H9 (cell line): ENCODE data around the gene KRT80. TPM values are rescaled to one million over a fixed set of nuclear protein-coding genes. Genes with fewer than 3 reads are reported as not detected.

Experiments used
- DNase-seq: peaks from one replicate; pipeline ENCODE4 v3.0.0-alpha.2; 2017
- H2AFZ ChIP-seq: one replicate; pipeline ENCODE4 v1.6.1; 2013; ENCODE audit warnings: mild to moderate bottlenecking, low read length, control low read depth, moderate library complexity
- H2AK5ac ChIP-seq: 2 replicates; pipeline ENCODE4 v1.6.1; 2013; ENCODE audit warnings: low read length, control low read depth, mixed read lengths; ENCODE audit not compliant: insufficient read length
- H2BK120ac ChIP-seq: one replicate; pipeline ENCODE4 v1.6.1; 2013; ENCODE audit warnings: low read depth, mild to moderate bottlenecking, low read length, control low read depth, inconsistent platforms; ENCODE audit not compliant: poor library complexity, severe bottlenecking
- H2BK12ac ChIP-seq: 2 replicates; pipeline ENCODE4 v1.6.1; 2013; ENCODE audit warnings: low read length, control low read depth, mixed read lengths, low read depth; ENCODE audit not compliant: insufficient read length
- H2BK15ac ChIP-seq: 2 replicates; pipeline ENCODE4 v1.6.1; 2013; ENCODE audit warnings: low read depth, low read length, control low read depth
- H2BK20ac ChIP-seq: one replicate; pipeline ENCODE4 v1.6.1; 2013; ENCODE audit warnings: low read depth, mild to moderate bottlenecking, low read length, control low read depth, inconsistent platforms; ENCODE audit not compliant: poor library complexity, severe bottlenecking
- H2BK5ac ChIP-seq: 2 replicates; pipeline ENCODE4 v1.6.1; 2013; ENCODE audit warnings: low read length, control low read depth, mixed read lengths; ENCODE audit not compliant: insufficient read length
- H3K14ac ChIP-seq: 2 replicates; pipeline ENCODE4 v1.6.1; 2013; ENCODE audit warnings: low read length, control low read depth; ENCODE audit not compliant: insufficient read depth
- H3K18ac ChIP-seq: 2 replicates; pipeline ENCODE4 v1.6.1; 2013; ENCODE audit warnings: low read depth, mild to moderate bottlenecking, mixed read lengths, low read length, control low read depth; ENCODE audit not compliant: insufficient read length
- H3K23ac ChIP-seq: 2 replicates; pipeline ENCODE4 v1.6.1; 2013; ENCODE audit warnings: low read length, control low read depth, mixed read lengths, low read depth; ENCODE audit not compliant: insufficient read length
- H3K23me2 ChIP-seq: 2 replicates; pipeline ENCODE4 v1.6.1; 2013; ENCODE audit warnings: low read depth, mild to moderate bottlenecking, mixed read lengths, low read length, control low read depth; ENCODE audit not compliant: insufficient read length, poor library complexity, severe bottlenecking
- H3K27ac ChIP-seq: 2 replicates; pipeline ENCODE4 v1.5.1; 2013; ENCODE audit warnings: low read length, control low read depth, mixed read lengths, low read depth; ENCODE audit not compliant: insufficient read length
- H3K27me3 ChIP-seq: 2 replicates; pipeline ENCODE4 v1.6.1; 2013; ENCODE audit warnings: low read length, control low read depth, inconsistent platforms; ENCODE audit not compliant: insufficient read depth
- H3K4ac ChIP-seq: 2 replicates; pipeline ENCODE4 v1.6.1; 2013; ENCODE audit warnings: low read depth, mild to moderate bottlenecking, control low read depth, inconsistent platforms, low read length, moderate library complexity
- H3K4me1 ChIP-seq: 2 replicates; pipeline ENCODE4 v1.6.1; 2013; ENCODE audit warnings: low read length, control low read depth, inconsistent platforms; ENCODE audit not compliant: insufficient read depth
- H3K4me2 ChIP-seq: 2 replicates; pipeline ENCODE4 v1.6.1; 2013; ENCODE audit warnings: low read length, control low read depth, mixed read lengths; ENCODE audit not compliant: insufficient read length, insufficient read depth
- H3K56ac ChIP-seq: 2 replicates; pipeline ENCODE4 v1.6.1; 2013; ENCODE audit warnings: low read depth, mild to moderate bottlenecking, mixed read lengths, low read length, control low read depth; ENCODE audit not compliant: insufficient read length
- H3K79me1 ChIP-seq: 2 replicates; pipeline ENCODE4 v1.6.1; 2013; ENCODE audit warnings: low read depth, mild to moderate bottlenecking, moderate library complexity, low read length, control low read depth, inconsistent platforms; ENCODE audit not compliant: insufficient read depth, poor library complexity, severe bottlenecking
- H3K79me2 ChIP-seq: 2 replicates; pipeline ENCODE4 v1.6.1; 2013; ENCODE audit warnings: low read length, control low read depth, inconsistent platforms; ENCODE audit not compliant: insufficient read depth
- H3K9ac ChIP-seq: 2 replicates; pipeline ENCODE4 v1.6.1; 2013; ENCODE audit warnings: low read length, control low read depth, mixed read lengths; ENCODE audit not compliant: insufficient read length; ENCODE audit errors: extremely low read depth
- H3K9me3 ChIP-seq: one replicate; pipeline ENCODE4 v1.6.1; 2013; ENCODE audit warnings: low read depth, low read length, inconsistent platforms; ENCODE audit not compliant: control insufficient read depth
- H3T11ph ChIP-seq: one replicate; pipeline ENCODE4 v1.6.1; 2013; ENCODE audit warnings: mild to moderate bottlenecking, low read length, control low read depth, inconsistent platforms
- H4K20me1 ChIP-seq: one replicate; pipeline ENCODE4 v1.6.1; 2013; ENCODE audit not compliant: control insufficient read depth, insufficient read length, insufficient read depth
- H4K5ac ChIP-seq: 2 replicates; pipeline ENCODE4 v1.6.1; 2013; ENCODE audit warnings: low read depth, mild to moderate bottlenecking, mixed read lengths, low read length, control low read depth; ENCODE audit not compliant: insufficient read length
- H4K8ac ChIP-seq: replicated peaks from 2 replicates; pipeline ENCODE4 v1.6.1; 2013; ENCODE audit warnings: low read length, control low read depth, mixed read lengths, low read depth; ENCODE audit not compliant: insufficient read length
- H4K91ac ChIP-seq: 2 replicates; pipeline ENCODE4 v1.6.1; 2013; ENCODE audit warnings: low read depth, mild to moderate bottlenecking, moderate library complexity, mixed read lengths, low read length, control low read depth; ENCODE audit not compliant: insufficient read length
- H3K27ac Mint-ChIP-seq, 3 experiments: 2 replicates in 2 of 3; 3 replicates in 1 of 3; pipeline ENCODE4 v1.8.0; 2020 to 2021; ENCODE audit warnings: mixed read lengths in 3 of 3, mild to moderate bottlenecking in 1 of 3, moderate library complexity in 1 of 3
- H3K27me3 Mint-ChIP-seq: 2 replicates; pipeline ENCODE4 v1.8.0; 2021; ENCODE audit warnings: low read depth, mild to moderate bottlenecking, moderate library complexity, mixed read lengths
- H3K36me3 Mint-ChIP-seq, 3 experiments: 2 replicates in 2 of 3; 3 replicates in 1 of 3; pipeline ENCODE4 v1.8.0; 2020 to 2021; ENCODE audit warnings: low read depth in 3 of 3, mixed read lengths in 3 of 3; ENCODE audit not compliant: insufficient read depth in 1 of 3
- H3K4me1 Mint-ChIP-seq, 2 experiments: 2 replicates each; pipeline ENCODE4 v1.8.0; 2020; ENCODE audit warnings: mixed read lengths in 2 of 2
- H3K4me3 Mint-ChIP-seq, 2 experiments: 2 replicates in 1 of 2; 3 replicates in 1 of 2; pipeline ENCODE4 v1.8.0; 2020 to 2021; ENCODE audit warnings: mild to moderate bottlenecking in 2 of 2, mixed read lengths in 2 of 2, moderate library complexity in 1 of 2
- H3K9me3 Mint-ChIP-seq, 2 experiments: 2 replicates in 1 of 2; 3 replicates in 1 of 2; pipeline ENCODE4 v1.8.0; 2020; ENCODE audit warnings: mild to moderate bottlenecking in 2 of 2, mixed read lengths in 2 of 2, moderate library complexity in 1 of 2
- WGBS: extraction: QIAGEN DNeasy Blood & Tissue Kit; methylation state at CpG from one replicate; pipeline ENCODE4 v1.1.7; 2013; ENCODE audit warnings: missing lambda C conversion rate, low lambda C conversion rate, mixed read lengths; ENCODE audit not compliant: insufficient read length; ENCODE audit errors: extremely low coverage; 5-methylcytosine and 5-hydroxymethylcytosine counted together
- total RNA-seq: library from RNA; stranded (reverse); gene quantifications from 2 replicates; pipeline ENCODE4 v1.2.1, GENCODE V29; 2021
- TF ChIP-seq, protein P1 (sequence below): fragments of 200-600 bp; sonication (generic); conservative IDR thresholded peaks from 3 replicates; pipeline ENCODE4 v1.8.0; 2021; ENCODE audit warnings: antibody characterized with exemption, mild to moderate bottlenecking

KRT80 gene
- total RNA-seq, 1 experiment from 2014 or later: not detected

DNA sequence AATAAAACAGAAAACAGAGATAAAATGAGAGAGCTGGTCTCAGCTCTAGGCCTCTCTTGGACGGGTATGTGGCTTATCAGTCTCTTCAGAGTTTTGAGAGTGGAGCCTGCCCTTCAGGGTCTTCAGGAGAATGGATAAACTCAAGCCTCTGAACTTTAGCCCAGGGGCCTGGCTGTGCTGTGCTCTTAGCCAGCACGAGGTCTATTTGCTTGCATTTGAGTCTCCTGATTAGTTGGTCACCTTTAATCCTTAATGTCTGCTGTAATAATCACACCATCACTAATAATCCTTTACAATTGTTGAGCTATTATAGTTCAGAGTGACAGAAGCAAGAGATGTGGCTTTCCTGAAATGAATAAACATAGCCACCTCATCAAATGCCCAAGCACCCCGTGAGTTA, 24.3 kb downstream of the KRT80 start:
- Histone ChIP-seq H3K4me2 (no peak overlapping the region), H3K79me2 (no peaks in the 10 kb centered on the region), H3K4ac (no peak overlapping the region), H4K8ac (no peak overlapping the region), H3K9me3 (no peaks in the 10 kb centered on the region), H2BK5ac (no peak overlapping the region), H2BK120ac (no peak overlapping the region), H3K27me3 (no peaks in the 10 kb centered on the region), H4K20me1 (peaks cover 4% of the 10 kb centered on the region), H2BK20ac (no peak overlapping the region), H2BK15ac (no peak overlapping the region), H2AK5ac (no peak overlapping the region), H3K23ac (no peak overlapping the region), H3K27ac (no peak overlapping the region), H2AFZ (no peak overlapping the region), H4K91ac (no peak overlapping the region), H3K56ac (no peak overlapping the region), H4K5ac (no peak overlapping the region), H3K14ac (no peak overlapping the region), H3K4me1 (no peaks in the 10 kb centered on the region), H3K18ac (no peak overlapping the region), H3K9ac (no peak overlapping the region), H3T11ph (no peak overlapping the region), H2BK12ac (no peak overlapping the region), H3K23me2 (no peaks in the 10 kb centered on the region), H3K79me1 (no peaks in the 10 kb centered on the region)
- Mint-ChIP-seq H3K27ac (no peak overlapping the region; a peak in 1 of 7 replicates), H3K36me3 (no peaks in the 10 kb centered on the region), H3K4me1 (peaks cover 19 to 30% of the 10 kb centered on the region in 2 experiments), H3K27me3 (no peaks in the 10 kb centered on the region; the same call in none of the 2 replicates), H3K9me3 (peaks cover 0 to 2% of the 10 kb centered on the region in 2 experiments; a peak in 1 of 5 replicates), H3K4me3 (no peak overlapping the region)
- TF ChIP-seq, protein P1, sequence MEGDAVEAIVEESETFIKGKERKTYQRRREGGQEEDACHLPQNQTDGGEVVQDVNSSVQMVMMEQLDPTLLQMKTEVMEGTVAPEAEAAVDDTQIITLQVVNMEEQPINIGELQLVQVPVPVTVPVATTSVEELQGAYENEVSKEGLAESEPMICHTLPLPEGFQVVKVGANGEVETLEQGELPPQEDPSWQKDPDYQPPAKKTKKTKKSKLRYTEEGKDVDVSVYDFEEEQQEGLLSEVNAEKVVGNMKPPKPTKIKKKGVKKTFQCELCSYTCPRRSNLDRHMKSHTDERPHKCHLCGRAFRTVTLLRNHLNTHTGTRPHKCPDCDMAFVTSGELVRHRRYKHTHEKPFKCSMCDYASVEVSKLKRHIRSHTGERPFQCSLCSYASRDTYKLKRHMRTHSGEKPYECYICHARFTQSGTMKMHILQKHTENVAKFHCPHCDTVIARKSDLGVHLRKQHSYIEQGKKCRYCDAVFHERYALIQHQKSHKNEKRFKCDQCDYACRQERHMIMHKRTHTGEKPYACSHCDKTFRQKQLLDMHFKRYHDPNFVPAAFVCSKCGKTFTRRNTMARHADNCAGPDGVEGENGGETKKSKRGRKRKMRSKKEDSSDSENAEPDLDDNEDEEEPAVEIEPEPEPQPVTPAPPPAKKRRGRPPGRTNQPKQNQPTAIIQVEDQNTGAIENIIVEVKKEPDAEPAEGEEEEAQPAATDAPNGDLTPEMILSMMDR: no peak
- no CpG with 5 or more reads among the region's 3 CpGs for WGBS
- no peak for DNase-seq
